Tibial artery (tissue), 4 donors: ENCODE measurements around the gene LMO4.

Experiments used
- DNase-seq, 2 donors: peaks; one replicate each; pipeline ENCODE4 v3.0.0-alpha.2; 2019
- H3K27ac ChIP-seq, 2 donors: fragments of 200-600 bp; sonication (generic) in 1 of 2; 1 replicate in 1 of 2; 2 replicates in 1 of 2; pipeline ENCODE4 v1.5.1; 2018 to 2019; ENCODE audit warnings: mild to moderate bottlenecking in 1 of 2
- H3K27me3 ChIP-seq, 2 donors: fragments of 200-600 bp; sonication (generic) in 1 of 2; one replicate each; pipeline versions ENCODE4 v1.5.1 to v1.6.0; 2016 to 2019
- H3K36me3 ChIP-seq, 3 donors: fragments of 200-600 bp; sonication (generic) in 2 of 3; one replicate each; pipeline ENCODE4 v1.5.1; 2016 to 2019; ENCODE audit warnings: mild to moderate bottlenecking in 2 of 3
- H3K4me1 ChIP-seq, 4 donors: fragments of 200-600 bp; sonication (generic) in 2 of 4; 1 replicate in 3 of 4; 2 replicates in 1 of 4; pipeline ENCODE4 v1.5.1; 2016 to 2019
- H3K4me3 ChIP-seq, 2 donors: fragments of 200-600 bp; sonication (generic) in 1 of 2; 1 replicate in 1 of 2; 2 replicates in 1 of 2; pipeline ENCODE4 v1.5.1; 2018 to 2019; ENCODE audit warnings: mild to moderate bottlenecking in 2 of 2
- H3K9me3 ChIP-seq, 3 donors: fragments of 200-600 bp; sonication (generic) in 1 of 3; one replicate each; pipeline ENCODE4 v1.5.1; 2016 to 2019
- intact Hi-C: fragments of 100-400 bp; cut with DNase I; formaldehyde crosslinking; loops from one replicate; pipeline ENCODE4 v1.15.0; 2023; ENCODE audit warnings: low total_unique reads
- TF ChIP-seq, protein P1 (sequence below), 2 experiments: fragments of 200-600 bp in 1 of 2; fragments of 450-650 bp in 1 of 2; IDR thresholded peaks; one replicate each; pipeline ENCODE4 v1.5.1; 2017 to 2019; ENCODE audit warnings: antibody characterized with exemption in 2 of 2, mild to moderate bottlenecking in 1 of 2, moderate library complexity in 1 of 2

The LMO4 gene

GRCh38 chr1:87300628-87301027, 28.1 kb upstream of the LMO4 start:
- Histone ChIP-seq H3K9me3 (no peaks in the 10 kb centered on the region), H3K4me1 (no peaks in the 10 kb centered on the region), H3K27ac (no peak overlapping the region), H3K27me3 (no peaks in the 10 kb centered on the region), H3K36me3 (no peaks in the 10 kb centered on the region), H3K4me3 (no peak overlapping the region)
- intact Hi-C loops = no loop called here
- TF ChIP-seq, protein P1, sequence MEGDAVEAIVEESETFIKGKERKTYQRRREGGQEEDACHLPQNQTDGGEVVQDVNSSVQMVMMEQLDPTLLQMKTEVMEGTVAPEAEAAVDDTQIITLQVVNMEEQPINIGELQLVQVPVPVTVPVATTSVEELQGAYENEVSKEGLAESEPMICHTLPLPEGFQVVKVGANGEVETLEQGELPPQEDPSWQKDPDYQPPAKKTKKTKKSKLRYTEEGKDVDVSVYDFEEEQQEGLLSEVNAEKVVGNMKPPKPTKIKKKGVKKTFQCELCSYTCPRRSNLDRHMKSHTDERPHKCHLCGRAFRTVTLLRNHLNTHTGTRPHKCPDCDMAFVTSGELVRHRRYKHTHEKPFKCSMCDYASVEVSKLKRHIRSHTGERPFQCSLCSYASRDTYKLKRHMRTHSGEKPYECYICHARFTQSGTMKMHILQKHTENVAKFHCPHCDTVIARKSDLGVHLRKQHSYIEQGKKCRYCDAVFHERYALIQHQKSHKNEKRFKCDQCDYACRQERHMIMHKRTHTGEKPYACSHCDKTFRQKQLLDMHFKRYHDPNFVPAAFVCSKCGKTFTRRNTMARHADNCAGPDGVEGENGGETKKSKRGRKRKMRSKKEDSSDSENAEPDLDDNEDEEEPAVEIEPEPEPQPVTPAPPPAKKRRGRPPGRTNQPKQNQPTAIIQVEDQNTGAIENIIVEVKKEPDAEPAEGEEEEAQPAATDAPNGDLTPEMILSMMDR (IDR thresholded peaks at IDR 0.05) = no peak
- no peak for DNase-seq

DNA sequence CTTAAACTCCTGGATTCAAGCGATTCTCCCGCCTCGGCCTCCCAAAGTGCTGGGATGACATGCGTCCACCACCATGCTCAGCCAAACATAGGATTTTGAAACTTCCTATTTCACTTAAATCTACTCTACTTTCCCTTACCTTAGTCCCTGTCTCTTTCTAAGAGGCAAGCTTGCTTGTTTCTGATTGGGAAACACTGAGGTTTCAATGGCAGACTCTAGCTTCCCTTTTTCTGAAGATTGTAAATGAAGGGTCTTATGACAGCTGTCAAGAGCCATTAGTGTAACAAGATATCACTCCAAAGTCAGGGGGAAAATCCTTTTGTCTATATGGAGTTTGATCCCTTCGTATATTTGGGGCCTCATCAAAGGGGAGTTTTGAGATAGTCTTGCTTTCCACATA, 23.5 kb upstream of the LMO4 start:
- H3K4me3 ChIP-seq = no peak overlapping the region
- no peaks in the 10 kb centered on the region for H3K27me3 ChIP-seq
- H3K27ac ChIP-seq = no peak overlapping the region
- no peaks in the 10 kb centered on the region for H3K9me3 ChIP-seq
- H3K4me1 ChIP-seq = no peaks in the 10 kb centered on the region
- no peaks in the 10 kb centered on the region for H3K36me3 ChIP-seq
- TF ChIP-seq, protein P1 (IDR thresholded peaks at IDR 0.05) = no peak
- DNase-seq = no peak
- intact Hi-C loops = no loop called here

GRCh38 chr1:87305762-87306161, 22.9 kb upstream of the LMO4 start:
- Histone ChIP-seq H3K36me3 (no peaks in the 10 kb centered on the region), H3K27me3 (no peaks in the 10 kb centered on the region), H3K4me1 (no peaks in the 10 kb centered on the region), H3K27ac (no peak overlapping the region), H3K9me3 (no peaks in the 10 kb centered on the region), H3K4me3 (no peak overlapping the region)
- TF ChIP-seq, protein P1 (IDR thresholded peaks at IDR 0.05) = no peak
- DNase-seq = no peak
- intact Hi-C loops = no loop called here

- TF ChIP-seq, protein P1 (IDR thresholded peaks at IDR 0.05) = no peak
- no peak overlapping the region for H3K27ac ChIP-seq
- no peak overlapping the region for H3K4me3 ChIP-seq
- H3K4me1 ChIP-seq = no peaks in the 10 kb centered on the region
- no peaks in the 10 kb centered on the region for H3K27me3 ChIP-seq
- intact Hi-C loops = no loop called here
- DNase-seq = no peak
- H3K9me3 ChIP-seq = no peaks in the 10 kb centered on the region
- H3K36me3 ChIP-seq = no peaks in the 10 kb centered on the region
These were observed 21.4 kb upstream of the LMO4 start for GRCh38 chr1:87307306-87307705.

DNA sequence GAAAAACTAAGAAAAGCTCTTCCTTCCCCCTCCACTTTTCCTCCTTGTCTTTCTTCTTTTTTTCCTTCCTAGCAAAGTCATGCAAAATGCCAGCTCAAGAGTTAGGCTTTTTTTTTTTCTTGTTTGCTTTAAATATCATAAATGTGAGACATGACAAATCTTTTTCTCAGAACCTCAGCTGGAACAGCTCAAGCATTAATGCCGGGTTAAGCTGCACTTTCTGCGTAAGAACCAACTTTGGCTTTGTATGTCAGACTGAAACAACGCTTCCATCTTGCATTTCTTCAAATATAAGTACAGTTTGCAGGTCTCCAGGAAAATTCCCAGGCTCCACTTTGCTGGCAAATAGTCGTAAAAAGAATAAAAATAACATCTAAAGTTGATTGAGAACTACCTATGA, 20.7 kb upstream of the LMO4 start:
- DNase-seq = no peak
- intact Hi-C loops = no loop called here
- Histone ChIP-seq H3K36me3 (no peaks in the 10 kb centered on the region), H3K27ac (no peak overlapping the region), H3K4me3 (no peak overlapping the region), H3K4me1 (no peaks in the 10 kb centered on the region), H3K9me3 (no peaks in the 10 kb centered on the region), H3K27me3 (no peaks in the 10 kb centered on the region)
- TF ChIP-seq, protein P1 (IDR thresholded peaks at IDR 0.05) = no peak

DNA sequence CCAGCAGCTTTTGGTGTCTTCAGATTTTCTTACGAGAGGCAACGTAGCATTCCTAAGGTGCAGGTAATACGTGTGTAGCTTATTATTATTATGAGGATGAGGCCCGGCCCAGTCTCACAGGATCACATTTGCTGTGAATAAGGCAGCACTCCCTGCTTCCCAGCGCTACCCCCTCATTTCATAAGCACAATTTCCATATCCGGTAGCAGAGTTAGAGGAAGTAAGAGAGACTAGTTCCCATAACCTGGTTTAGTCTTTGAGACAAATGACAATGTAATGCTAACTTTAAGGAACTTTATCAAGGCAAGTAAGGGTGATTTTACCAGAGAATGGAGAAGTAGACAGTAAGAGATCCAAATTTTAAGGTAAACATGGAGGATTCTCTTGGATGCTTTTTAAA, 14.6 kb upstream of the LMO4 start:
- DNase-seq = no peak
- Histone ChIP-seq H3K27me3 (no peaks in the 10 kb centered on the region), H3K27ac (no peak overlapping the region), H3K4me3 (no peak overlapping the region), H3K9me3 (no peaks in the 10 kb centered on the region), H3K36me3 (no peaks in the 10 kb centered on the region), H3K4me1 (no peaks in the 10 kb centered on the region)
- TF ChIP-seq, protein P1 (IDR thresholded peaks at IDR 0.05) = no peak
- intact Hi-C loops = no loop called here
